Testis (tissue), 3 donors: ENCODE results near the gene COL9A3. TPM values are rescaled to one million over a fixed set of nuclear protein-coding genes. Genes with fewer than 3 reads are reported as not detected.

ENCODE experiments used
- DNase-seq: peaks from one replicate; pipeline ENCODE4 v3.0.0-alpha.2; 2019
- H3K27ac ChIP-seq, 2 donors: fragments of 200-600 bp; sonication (generic); one replicate each; pipeline ENCODE4 v1.5.1; 2019
- H3K27me3 ChIP-seq: fragments of 200-600 bp; sonication (generic); one replicate; pipeline ENCODE4 v1.5.1; 2019
- H3K36me3 ChIP-seq: fragments of 200-600 bp; sonication (generic); one replicate; pipeline ENCODE4 v1.5.1; 2017; ENCODE audit warnings: low read depth; ENCODE audit errors: missing control alignments
- H3K4me1 ChIP-seq: fragments of 200-600 bp; sonication (generic); one replicate; pipeline ENCODE4 v1.5.1; 2019
- H3K4me3 ChIP-seq, 2 donors: fragments of 200-600 bp; sonication (generic); one replicate each; pipeline ENCODE4 v1.5.1; 2017 to 2019
- H3K9me3 ChIP-seq: fragments of 200-600 bp; sonication (generic); one replicate; pipeline ENCODE4 v1.5.1; 2017
- CTCF ChIP-seq, 3 experiments: fragments of 450-650 bp in 2 of 3; fragments of 200-600 bp in 1 of 3; sonication (generic) in 1 of 3; IDR thresholded peaks; one replicate each; pipeline ENCODE4 v1.5.1; 2016 to 2019; ENCODE audit warnings: antibody characterized with exemption in 3 of 3, mild to moderate bottlenecking in 2 of 3, moderate library complexity in 1 of 3
- POLR2A ChIP-seq: fragments of 450-650 bp; IDR thresholded peaks from one replicate; pipeline ENCODE4 v1.6.1; 2017; ENCODE audit warnings: antibody characterized with exemption, mild to moderate bottlenecking, moderate library complexity
- WGBS, 2 donors: methylation state at CpG; one replicate each; pipeline ENCODE4 v1.1.5; 2018; 5-methylcytosine and 5-hydroxymethylcytosine counted together
- intact Hi-C: fragments of 100-400 bp; cut with DNase I; formaldehyde crosslinking; loops from one replicate; pipeline ENCODE4 v1.15.1; 2023; ENCODE audit warnings: low total_unique reads
- polyA plus RNA-seq: library from polyadenylated mRNA; stranded (reverse); fragments of 350-450 nt; fragmentation: Illumina TruSeq; extraction: RNeasy Lipid Tissue Mini Kit (QIAGEN cat#74804); gene quantifications from one replicate; pipeline ENCODE4 v1.2.3, GENCODE V29; 2014; ENCODE audit warnings: low read depth, low replicate concordance; ENCODE audit not compliant: insufficient read depth
- small RNA-seq, 2 donors: library from RNA; depleted of rRNA; stranded (forward); fragments of <200 nt; gene quantifications; one replicate each; pipeline ENCODE3, GENCODE V24; 2016
- total RNA-seq, 2 donors: library from RNA; depleted of rRNA; stranded (reverse); fragments of >200 nt; gene quantifications; one replicate each; pipeline ENCODE4 v1.2.3, GENCODE V29; 2016

Gene COL9A3
- total and polyA plus RNA-seq, 3 donors from 2014 or later = 19.1 to 50.6 (median 21.3) TPM

- peaks cover 4% of the 10 kb centered on the region for H3K36me3 ChIP-seq
- H3K4me1 ChIP-seq = no peaks in the 10 kb centered on the region
- no peaks in the 10 kb centered on the region for H3K9me3 ChIP-seq
- no peaks in the 10 kb centered on the region for H3K27me3 ChIP-seq
- no peak overlapping the region for H3K27ac ChIP-seq
- DNase-seq = no peak
- intact Hi-C loops = no loop called here
- 82 to 91% methylated on average over 4 to 9 of the region's 9 CpGs for WGBS, 2 donors
- H3K4me3 ChIP-seq = no peak overlapping the region
- TF ChIP-seq CTCF (IDR thresholded peaks at IDR 0.05) (no peak), POLR2A (no peak)
Observed at GRCh38 chr20:62889871-62890270, 73.0 kb downstream of the COL9A3 start.

- H3K36me3 ChIP-seq = peaks cover 4% of the 10 kb centered on the region
- no peaks in the 10 kb centered on the region for H3K27me3 ChIP-seq
- no peak for TF ChIP-seq CTCF (IDR thresholded peaks at IDR 0.05)
- TF ChIP-seq POLR2A = no peak
- no peak overlapping the region for H3K27ac ChIP-seq
- no peaks in the 10 kb centered on the region for H3K9me3 ChIP-seq
- H3K4me3 ChIP-seq = no peak overlapping the region
- DNase-seq = no peak
- H3K4me1 ChIP-seq = no peaks in the 10 kb centered on the region
- intact Hi-C loops = no loop called here
- 86 to 93% methylated on average over 7 of the region's 7 CpGs for WGBS, 2 donors
Observed at GRCh38 chr20:62890444-62890843, 73.6 kb downstream of the COL9A3 start.

Small RNA genes lying within 50 kb of the gene (small RNA-seq; reads per million reads assigned to genes)
- gene DPH3P1 = 0 reads per million in 2 donors

Other genes with a start within 250 kb of the COL9A3 start
- gene SLCO4A1, start 174.5 kb upstream of the COL9A3 start, total RNA-seq = 10 to 100 TPM in 1 of 2 donors, 1 to 10 TPM in 1; 9.8 to 14.2 TPM
- gene SLCO4A1, start 174.5 kb upstream of the COL9A3 start, polyA plus RNA-seq = 4.2 TPM
- gene NTSR1, start 108.2 kb upstream of the COL9A3 start, total RNA-seq = 1 to 10 TPM in 1 of 2 donors, under 1 TPM in 1; 0.81 to 1.3 TPM
- 0.41 TPM for gene NTSR1, start 108.2 kb upstream of the COL9A3 start, polyA plus RNA-seq
- 10 to 100 TPM; 52.5 to 56.7 TPM for gene MRGBP, start 20.6 kb upstream of the COL9A3 start, total RNA-seq
- 98.3 TPM for gene MRGBP, start 20.6 kb upstream of the COL9A3 start, polyA plus RNA-seq
- 10 to 100 TPM; 46.6 to 57.0 TPM for gene OGFR, start 12.2 kb upstream of the COL9A3 start, total RNA-seq
- 23.7 TPM for gene OGFR, start 12.2 kb upstream of the COL9A3 start, polyA plus RNA-seq
- gene TCFL5, start 44.8 kb downstream of the COL9A3 start, total RNA-seq = 10 to 100 TPM; 66.4 to 85.3 TPM
- gene TCFL5, start 44.8 kb downstream of the COL9A3 start, polyA plus RNA-seq = 184 TPM
- 10 to 100 TPM; 98.6 to 99.7 TPM for gene DIDO1, start 109.5 kb downstream of the COL9A3 start, total RNA-seq
- gene DIDO1, start 109.5 kb downstream of the COL9A3 start, polyA plus RNA-seq = 50.5 TPM
- gene GID8, start 121.1 kb downstream of the COL9A3 start, total RNA-seq = 10 to 100 TPM; 41.9 to 42.6 TPM
- 27.3 TPM for gene GID8, start 121.1 kb downstream of the COL9A3 start, polyA plus RNA-seq
- gene SLC17A9, start 135.7 kb downstream of the COL9A3 start, total RNA-seq = 1 to 10 TPM; 2.9 to 3.2 TPM
- gene SLC17A9, start 135.7 kb downstream of the COL9A3 start, polyA plus RNA-seq = 2.1 TPM
- 1 to 10 TPM; 5.3 to 6.6 TPM for gene BHLHE23, start 189.9 kb downstream of the COL9A3 start, total RNA-seq
- not detected for gene BHLHE23, start 189.9 kb downstream of the COL9A3 start, polyA plus RNA-seq